Esophagus squamous epithelium (tissue), 5 donors: Measurements from ENCODE around the gene CRNN. TPM values are rescaled to one million over a fixed set of nuclear protein-coding genes. Genes with fewer than 3 reads are reported as not detected.

ENCODE experiments used
- DNase-seq: peaks from one replicate; lab custom pipeline; 2025; lab: John Stamatoyannopoulos, UW
- H3K27ac ChIP-seq, 4 donors: fragments of 200-600 bp; sonication (generic); one replicate each; pipeline ENCODE4 v1.5.1; 2016 to 2019; ENCODE audit warnings: mild to moderate bottlenecking in 1 of 4
- H3K27me3 ChIP-seq, 4 donors: fragments of 200-600 bp; sonication (generic); 1 replicate in 3 of 4; 2 replicates in 1 of 4; pipeline versions ENCODE4 v1.5.1 to v1.6.0; 2017 to 2021; ENCODE audit warnings: antibody characterized with exemption in 1 of 4
- H3K36me3 ChIP-seq, 3 donors: fragments of 200-600 bp; sonication (generic); one replicate each; pipeline ENCODE4 v1.5.1; 2016 to 2019
- H3K4me1 ChIP-seq, 3 donors: fragments of 200-600 bp; sonication (generic); one replicate each; pipeline ENCODE4 v1.5.1; 2017 to 2019
- H3K4me3 ChIP-seq, 4 donors: fragments of 200-600 bp; sonication (generic); 1 replicate in 3 of 4; 2 replicates in 1 of 4; pipeline ENCODE4 v1.5.1; 2016 to 2019; ENCODE audit warnings: mild to moderate bottlenecking in 2 of 4, moderate library complexity in 1 of 4
- H3K9me3 ChIP-seq, 3 donors: fragments of 200-600 bp; sonication (generic); one replicate each; pipeline ENCODE4 v1.5.1; 2016 to 2019
- POLR2A ChIP-seq, 4 donors: fragments of 450-650 bp; IDR thresholded peaks; one replicate each; pipeline ENCODE4 v1.6.1; 2017; ENCODE audit warnings: antibody characterized with exemption in 4 of 4, mild to moderate bottlenecking in 4 of 4, moderate library complexity in 3 of 4
- WGBS, 2 donors: methylation state at CpG; one replicate each; pipeline ENCODE4 v1.1.5; 2018; 5-methylcytosine and 5-hydroxymethylcytosine counted together
- intact Hi-C: fragments of 100-400 bp; cut with DNase I; formaldehyde crosslinking; loops from one replicate; pipeline ENCODE4 v1.15.0; 2022
- total RNA-seq, 4 donors: library from RNA; depleted of rRNA; stranded (reverse); fragments of >200 nt; gene quantifications; one replicate each; pipeline ENCODE4 v1.1.0, GENCODE V29; 2016
- TF ChIP-seq, protein P1 (sequence below), 6 experiments: fragments of 450-650 bp in 4 of 6; fragments of 200-600 bp in 2 of 6; sonication (generic) in 2 of 6; IDR thresholded peaks; one replicate each; pipeline ENCODE4 v1.5.1; 2016 to 2019; ENCODE audit warnings: antibody characterized with exemption in 6 of 6, mild to moderate bottlenecking in 4 of 6, moderate library complexity in 4 of 6
- donor health status: DM: yes; HTN: yes; CAD: no.

CRNN gene
- total RNA-seq: 1,000 to 10,000 TPM; 1,263 to 5,310 (median 2,301) TPM

DNA sequence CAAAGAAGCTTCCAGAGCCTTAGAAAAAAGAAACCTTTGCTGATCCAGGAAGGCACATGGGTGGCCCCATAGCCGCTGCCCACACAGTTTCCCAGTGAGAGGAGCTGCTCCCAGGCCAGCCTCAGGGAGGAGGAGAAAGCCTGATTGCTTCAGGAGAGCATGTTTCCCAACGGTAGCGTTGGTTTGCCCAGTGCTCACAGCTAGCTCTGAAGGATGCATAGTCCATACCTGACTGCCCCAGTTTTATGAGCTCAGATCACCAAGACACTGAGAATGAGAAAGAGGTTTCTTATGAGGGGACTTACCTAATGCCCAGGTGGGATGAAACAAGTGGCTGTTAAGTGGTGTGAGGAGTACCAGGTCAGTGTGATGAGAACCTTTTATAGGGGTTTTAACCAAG, at the start of gene CRNN:
CRNN (minus strand) TSS at position 355 of the 400 bp plus-strand sequence. CDS start 2,030 bp downstream, outside the sequence.
- intact Hi-C loops: no loop called here
- Histone ChIP-seq H3K27ac (peak within 1 kb of the TSS; percentile 28 to 76 (median 65)), H3K9me3 (no peaks in the 10 kb centered on the region), H3K4me3 (peak within 1 kb of the TSS; percentile 17 to 40 (median 30)), H3K27me3 (no peaks in the 10 kb centered on the region), H3K4me1 (peaks cover 0 to 48% (median 0%) of the 10 kb centered on the region in 3 donors), H3K36me3 (no peaks in the 10 kb centered on the region)
- 81 to 90% methylated on average over 3 of the region's 3 CpGs for WGBS, 2 donors
- DNase-seq: no peak
- TF ChIP-seq POLR2A (IDR thresholded peaks at IDR 0.05): no peak
- TF ChIP-seq, protein P1, sequence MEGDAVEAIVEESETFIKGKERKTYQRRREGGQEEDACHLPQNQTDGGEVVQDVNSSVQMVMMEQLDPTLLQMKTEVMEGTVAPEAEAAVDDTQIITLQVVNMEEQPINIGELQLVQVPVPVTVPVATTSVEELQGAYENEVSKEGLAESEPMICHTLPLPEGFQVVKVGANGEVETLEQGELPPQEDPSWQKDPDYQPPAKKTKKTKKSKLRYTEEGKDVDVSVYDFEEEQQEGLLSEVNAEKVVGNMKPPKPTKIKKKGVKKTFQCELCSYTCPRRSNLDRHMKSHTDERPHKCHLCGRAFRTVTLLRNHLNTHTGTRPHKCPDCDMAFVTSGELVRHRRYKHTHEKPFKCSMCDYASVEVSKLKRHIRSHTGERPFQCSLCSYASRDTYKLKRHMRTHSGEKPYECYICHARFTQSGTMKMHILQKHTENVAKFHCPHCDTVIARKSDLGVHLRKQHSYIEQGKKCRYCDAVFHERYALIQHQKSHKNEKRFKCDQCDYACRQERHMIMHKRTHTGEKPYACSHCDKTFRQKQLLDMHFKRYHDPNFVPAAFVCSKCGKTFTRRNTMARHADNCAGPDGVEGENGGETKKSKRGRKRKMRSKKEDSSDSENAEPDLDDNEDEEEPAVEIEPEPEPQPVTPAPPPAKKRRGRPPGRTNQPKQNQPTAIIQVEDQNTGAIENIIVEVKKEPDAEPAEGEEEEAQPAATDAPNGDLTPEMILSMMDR (IDR thresholded peaks at IDR 0.05): no peak

DNA sequence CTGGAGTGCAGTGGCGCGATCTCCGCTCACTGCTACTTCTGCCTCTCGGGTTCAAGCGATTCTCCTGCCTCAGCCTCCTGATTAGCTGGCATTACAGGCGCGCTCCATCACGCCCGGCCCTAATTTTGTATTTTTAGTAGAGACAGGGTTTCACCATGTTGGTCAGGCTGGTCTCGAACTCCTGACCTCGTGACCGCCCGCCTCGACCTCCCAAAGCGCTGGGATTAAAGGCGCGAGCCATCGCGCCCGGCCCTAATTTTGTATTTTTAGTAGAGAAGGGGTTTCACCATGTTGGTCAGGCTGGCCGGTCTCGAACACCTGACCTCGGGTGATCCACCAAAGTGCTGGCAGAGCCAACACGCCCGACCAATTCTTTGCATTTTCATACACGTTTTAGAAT, 48.6 kb upstream of the CRNN start:
- no peak overlapping the region for H3K4me3 ChIP-seq
- peaks cover 0 to 19% (median 4%) of the 10 kb centered on the region in 3 donors for H3K4me1 ChIP-seq
- 86 to 92% methylated on average over 16 to 25 of the region's 26 CpGs for WGBS, 2 donors
- peaks cover 0 to 3% (median 0%) of the 10 kb centered on the region in 3 donors for H3K9me3 ChIP-seq
- no peaks in the 10 kb centered on the region for H3K27me3 ChIP-seq
- DNase-seq: no peak
- intact Hi-C loops: no loop called here
- no peak for TF ChIP-seq POLR2A (IDR thresholded peaks at IDR 0.05)
- TF ChIP-seq, protein P1 (IDR thresholded peaks at IDR 0.05): no peak
- H3K27ac ChIP-seq: no peak overlapping the region
- H3K36me3 ChIP-seq: no peaks in the 10 kb centered on the region

DNA sequence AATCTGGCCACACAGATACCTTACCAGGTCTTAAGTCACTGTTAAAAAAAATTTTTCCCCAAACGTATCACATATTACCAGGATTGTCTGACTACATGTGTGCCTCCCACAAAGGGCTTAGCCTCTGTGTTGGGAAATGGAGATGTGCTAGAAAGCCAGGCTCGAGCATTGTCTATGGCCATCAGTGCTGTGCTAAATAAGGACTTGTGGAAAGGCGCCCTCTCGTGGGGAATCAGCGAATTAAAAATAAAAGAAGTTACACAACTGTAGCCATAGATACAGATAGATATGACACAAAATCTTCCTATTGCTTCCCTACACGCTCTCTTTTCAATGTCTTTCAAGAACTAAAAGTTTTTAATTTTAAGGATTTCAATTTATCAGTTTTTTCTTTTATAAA, 47.5 kb upstream of the CRNN start:
- no peak for DNase-seq
- WGBS, 2 donors: 5 to 8% methylated on average over 6 of the region's 6 CpGs
- intact Hi-C loops: no loop called here
- Histone ChIP-seq H3K27ac (no peak overlapping the region), H3K36me3 (no peaks in the 10 kb centered on the region), H3K9me3 (peaks cover 0 to 3% (median 0%) of the 10 kb centered on the region in 3 donors), H3K27me3 (no peaks in the 10 kb centered on the region), H3K4me3 (no peak overlapping the region), H3K4me1 (peaks cover 0 to 22% (median 4%) of the 10 kb centered on the region in 3 donors)
- TF ChIP-seq POLR2A (IDR thresholded peaks at IDR 0.05): no peak
- TF ChIP-seq, protein P1 (IDR thresholded peaks at IDR 0.05): peak in 5 of 6 experiments; percentile 48 to 74 (median 64)

DNA sequence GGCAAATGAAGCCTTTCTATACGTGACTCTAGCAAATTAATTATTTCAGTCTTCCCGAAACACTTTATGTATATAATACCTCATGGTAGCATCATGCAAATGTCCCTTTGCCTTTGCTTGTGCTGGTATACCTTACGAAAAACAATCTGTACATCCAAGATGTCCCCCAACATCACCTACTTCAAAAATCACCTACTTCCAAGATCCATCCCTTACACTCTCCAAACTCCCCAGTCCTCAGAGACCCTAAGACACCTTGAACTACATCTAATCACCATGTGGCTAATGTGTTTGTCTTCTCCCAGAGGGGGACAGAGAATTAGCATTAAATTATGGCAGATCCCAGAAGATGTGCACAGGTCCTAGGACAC, 46.5 kb upstream of the CRNN start:
- Histone ChIP-seq H3K4me3 (no peak overlapping the region), H3K4me1 (peaks cover 0 to 29% (median 4%) of the 10 kb centered on the region in 3 donors), H3K36me3 (no peaks in the 10 kb centered on the region), H3K27me3 (no peaks in the 10 kb centered on the region), H3K9me3 (no peaks in the 10 kb centered on the region), H3K27ac (no peak overlapping the region)
- intact Hi-C loops: no loop called here
- 34 to 50% methylated on average over 3 of the region's 3 CpGs for WGBS, 2 donors
- no peak for DNase-seq
- TF ChIP-seq POLR2A (IDR thresholded peaks at IDR 0.05): no peak

DNA sequence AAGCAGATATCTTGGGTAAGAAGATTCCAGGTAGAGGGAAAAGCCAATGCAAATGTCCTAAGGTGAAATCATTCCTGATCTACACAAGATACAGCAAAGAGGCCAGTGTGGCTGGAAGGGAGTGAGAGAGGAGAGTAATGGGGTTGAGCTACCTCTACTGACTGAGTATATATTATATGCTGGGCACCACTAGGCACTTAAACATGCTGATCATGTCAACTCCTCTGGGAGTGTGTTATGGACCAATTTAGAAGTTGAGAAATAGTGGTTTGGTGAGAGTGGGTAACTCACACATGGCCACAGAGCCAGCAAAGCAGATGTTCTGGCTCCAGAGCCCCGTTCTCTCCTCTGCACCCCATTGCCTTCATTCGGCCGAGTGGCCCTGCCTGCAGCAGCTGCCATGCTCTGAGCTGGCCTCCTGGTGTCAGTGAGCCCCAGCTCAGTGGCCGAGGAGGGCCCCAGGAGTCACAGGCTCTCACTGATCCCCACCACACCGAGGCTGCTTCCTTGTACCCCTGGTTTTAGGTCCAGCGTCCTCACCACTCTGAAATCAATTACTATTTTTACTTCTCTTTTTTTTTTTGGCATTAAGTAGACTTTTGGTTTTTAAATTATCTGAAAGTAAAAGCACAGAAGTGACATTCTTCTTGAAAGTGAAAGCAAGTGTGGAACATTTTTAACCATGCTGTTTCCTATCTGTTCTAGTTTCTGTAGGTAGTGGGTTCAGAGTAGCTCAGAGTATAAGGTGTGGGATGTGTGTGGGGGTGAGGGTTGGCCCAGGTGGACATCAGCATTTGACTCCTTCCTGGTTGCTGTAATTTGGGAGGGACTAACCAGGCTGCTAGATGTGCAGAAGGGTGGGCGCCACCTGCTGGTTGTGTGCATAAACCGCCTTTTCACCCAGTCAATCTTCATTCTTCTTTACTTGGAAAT, 45.8 kb upstream of the CRNN start:
- TF ChIP-seq POLR2A (IDR thresholded peaks at IDR 0.05): no peak
- TF ChIP-seq, protein P1 (IDR thresholded peaks at IDR 0.05): peak; percentile 63 to 85 (median 73)
- DNase-seq: no peak
- WGBS, 2 donors: 45 to 53% methylated on average over 6 to 8 of the region's 8 CpGs
- Histone ChIP-seq H3K4me3 (peak overlapping the region in 1 of 4 donors; percentile 17), H3K36me3 (no peaks in the 10 kb centered on the region), H3K9me3 (no peaks in the 10 kb centered on the region), H3K27ac (peak overlapping the region in 3 of 4 donors; percentile 30 to 64 (median 42)), H3K4me1 (peaks cover 0 to 29% (median 4%) of the 10 kb centered on the region in 3 donors), H3K27me3 (no peaks in the 10 kb centered on the region)
- intact Hi-C loops: loop anchor here (10.0 kb wide), 2 partner anchors 275 to 405 kb away; no protein-coding TSS in a partner anchor
